ENCODE results near the gene MAST1.
A peak's percentile ranks its signal among the peaks of the same experiment; 100 is the strongest.

Gene MAST1

DNA sequence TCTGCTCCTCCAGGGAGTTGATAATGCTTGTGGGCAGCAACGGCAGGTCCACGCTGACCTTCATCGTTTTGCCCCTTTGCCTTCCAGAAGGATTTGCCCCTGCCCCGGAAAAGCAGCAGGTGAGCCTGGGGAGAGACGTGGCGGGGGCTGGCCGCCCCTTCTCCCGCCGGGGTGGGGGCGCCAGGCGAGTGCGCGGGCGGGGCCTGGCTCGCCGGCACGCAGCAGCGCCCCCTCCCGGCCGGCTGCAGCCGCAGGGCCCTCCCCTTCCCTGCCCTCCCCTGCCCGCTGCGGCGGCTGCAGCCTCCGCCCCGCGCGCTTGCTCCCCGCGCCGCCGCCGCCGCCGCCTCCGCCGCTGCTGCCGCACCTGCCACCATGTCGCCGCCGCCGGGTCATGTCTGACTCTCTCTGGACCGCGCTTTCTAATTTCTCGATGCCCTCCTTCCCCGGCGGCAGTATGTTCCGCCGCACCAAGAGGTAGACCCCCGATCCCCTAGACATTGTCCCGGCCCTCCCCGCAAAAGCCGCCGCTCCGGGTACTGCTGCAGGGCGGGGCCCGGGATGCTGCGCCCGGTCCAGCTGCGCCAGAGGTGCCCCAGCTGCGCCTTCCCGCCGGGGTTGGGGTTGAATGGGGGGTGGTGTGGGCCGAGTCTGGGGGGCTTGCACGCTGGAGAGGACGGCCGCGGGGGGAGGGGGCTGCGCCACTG is at the start of gene MAST1:
MAST1 (plus strand) TSS at position 334 of the 704 bp plus-strand sequence; CDS start at position 392, 58 bp downstream.
- in situ Hi-C loops (cut with HindIII; ENCODE audit: low sequenced_read_pairs), result no loop called here
- TF ChIP-seq, protein P1, sequence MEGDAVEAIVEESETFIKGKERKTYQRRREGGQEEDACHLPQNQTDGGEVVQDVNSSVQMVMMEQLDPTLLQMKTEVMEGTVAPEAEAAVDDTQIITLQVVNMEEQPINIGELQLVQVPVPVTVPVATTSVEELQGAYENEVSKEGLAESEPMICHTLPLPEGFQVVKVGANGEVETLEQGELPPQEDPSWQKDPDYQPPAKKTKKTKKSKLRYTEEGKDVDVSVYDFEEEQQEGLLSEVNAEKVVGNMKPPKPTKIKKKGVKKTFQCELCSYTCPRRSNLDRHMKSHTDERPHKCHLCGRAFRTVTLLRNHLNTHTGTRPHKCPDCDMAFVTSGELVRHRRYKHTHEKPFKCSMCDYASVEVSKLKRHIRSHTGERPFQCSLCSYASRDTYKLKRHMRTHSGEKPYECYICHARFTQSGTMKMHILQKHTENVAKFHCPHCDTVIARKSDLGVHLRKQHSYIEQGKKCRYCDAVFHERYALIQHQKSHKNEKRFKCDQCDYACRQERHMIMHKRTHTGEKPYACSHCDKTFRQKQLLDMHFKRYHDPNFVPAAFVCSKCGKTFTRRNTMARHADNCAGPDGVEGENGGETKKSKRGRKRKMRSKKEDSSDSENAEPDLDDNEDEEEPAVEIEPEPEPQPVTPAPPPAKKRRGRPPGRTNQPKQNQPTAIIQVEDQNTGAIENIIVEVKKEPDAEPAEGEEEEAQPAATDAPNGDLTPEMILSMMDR (IDR thresholded peaks at IDR 0.05; ENCODE audit: low read depth, low read length, missing control alignments), result no peak
- no peak for DNase-seq (ENCODE audit: low read depth)
- H3K4me3 ChIP-seq (ENCODE audit: low read depth, low read length), result peak within 1 kb of the TSS; percentile 22

DNA sequence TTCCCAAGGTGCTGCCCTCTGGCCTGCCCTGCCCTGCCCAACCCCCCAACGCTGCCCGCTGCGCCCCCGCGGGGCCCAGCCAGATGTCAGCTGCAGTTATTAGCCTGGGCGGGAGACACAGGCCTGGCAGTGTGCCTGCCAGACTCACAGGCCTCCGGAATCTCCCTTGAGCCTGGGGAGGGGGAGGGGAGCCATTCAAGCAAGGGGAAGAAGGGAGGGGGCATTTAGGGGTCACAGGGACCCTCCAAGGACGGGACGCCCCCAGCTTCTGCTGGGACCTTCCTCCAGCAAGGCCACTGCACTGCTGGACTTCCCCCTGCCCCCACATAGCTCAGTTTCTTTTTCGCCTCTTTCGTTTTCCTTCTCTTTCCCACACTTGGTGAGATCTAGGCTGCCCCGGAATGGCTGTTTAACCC is 49.6 kb upstream of the MAST1 start:
- no peak for DNase-seq (ENCODE audit: low read depth)
- in situ Hi-C loops (cut with HindIII; ENCODE audit: low sequenced_read_pairs), result no loop called here
- TF ChIP-seq, protein P1 (IDR thresholded peaks at IDR 0.05; ENCODE audit: low read depth, low read length, missing control alignments), result no peak
- H3K4me3 ChIP-seq (ENCODE audit: low read depth, low read length), result no peak overlapping the region

DNA sequence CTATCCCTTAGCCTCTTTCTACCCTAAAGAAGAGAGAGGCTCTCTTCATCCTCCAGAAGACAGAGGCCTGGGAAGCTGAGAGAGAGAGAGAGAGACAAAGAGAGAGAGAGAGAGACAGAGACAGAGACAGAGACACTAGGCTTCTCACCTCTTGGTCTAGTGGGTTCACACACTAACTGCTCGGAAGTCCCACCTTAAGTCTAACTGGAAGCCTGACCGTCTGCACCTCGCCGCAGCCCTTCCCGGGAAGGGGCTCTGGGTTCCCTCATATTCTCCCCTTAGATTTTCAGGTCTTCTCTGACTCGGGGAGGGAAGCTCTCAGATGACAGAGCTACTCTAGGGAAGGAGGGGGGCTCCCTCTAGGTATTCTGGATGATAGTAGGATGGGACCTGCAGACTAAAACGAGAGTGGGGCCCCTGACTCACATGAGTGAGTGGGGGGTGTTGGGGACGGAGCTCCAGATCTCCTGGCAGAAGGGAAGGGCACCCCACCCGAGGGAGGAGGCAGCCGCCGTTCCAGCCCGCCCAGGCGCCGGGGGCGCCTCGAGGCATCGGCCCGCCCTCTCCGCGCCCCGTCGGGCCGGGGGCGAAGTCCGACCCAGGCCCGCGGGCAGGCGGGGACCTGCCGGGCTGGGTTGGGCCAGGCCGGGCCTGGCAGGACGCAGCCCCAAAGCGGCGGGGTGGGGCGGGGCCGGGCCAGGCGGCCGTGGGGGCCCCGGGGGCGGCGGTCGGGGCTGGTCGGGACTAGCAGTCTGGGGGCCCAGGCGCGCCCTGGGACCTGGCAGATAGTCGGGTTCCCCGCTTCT is 49.0 kb upstream of the MAST1 start:
- peak overlapping the region; percentile 96 for H3K4me3 ChIP-seq (ENCODE audit: low read depth, low read length)
- TF ChIP-seq, protein P1 (IDR thresholded peaks at IDR 0.05; ENCODE audit: low read depth, low read length, missing control alignments), result no peak
- no peak for DNase-seq (ENCODE audit: low read depth)
- in situ Hi-C loops (cut with HindIII; ENCODE audit: low sequenced_read_pairs), result no loop called here

DNA sequence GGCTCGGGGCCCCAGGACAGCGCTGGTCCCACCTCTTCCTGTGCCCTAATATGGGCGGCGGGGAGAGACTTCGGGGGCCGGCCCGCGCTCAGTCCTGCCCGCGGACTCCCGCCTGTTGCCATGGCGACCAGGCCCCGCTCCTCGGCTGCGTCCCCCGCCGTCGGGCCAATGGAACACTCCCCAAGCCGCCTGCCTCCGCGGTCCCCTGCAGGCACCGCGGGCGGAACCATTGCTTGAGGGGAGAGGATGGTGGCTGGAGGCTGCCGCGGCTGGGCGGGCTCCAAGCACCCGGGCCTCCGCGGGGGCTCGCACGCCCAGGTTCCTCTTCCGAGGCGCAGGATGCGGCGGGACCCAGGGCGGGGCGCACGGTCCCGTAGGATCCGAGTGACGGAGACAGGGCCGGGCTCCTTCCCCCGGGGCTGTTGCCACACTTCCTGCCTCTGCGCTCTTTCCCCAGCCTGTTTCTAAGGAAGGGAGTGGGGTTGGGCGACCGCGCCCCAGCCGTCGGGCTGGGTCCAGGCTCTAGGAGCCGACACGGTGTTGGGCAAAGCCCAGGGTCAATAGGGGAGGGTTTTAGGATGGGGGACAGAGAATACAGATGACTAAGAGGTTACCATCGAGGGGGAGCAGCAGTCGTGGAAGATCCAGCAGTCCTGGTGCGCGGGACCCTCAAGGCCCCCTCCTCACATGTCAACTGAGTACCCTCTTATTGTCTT is 48.3 kb upstream of the MAST1 start:
- DNase-seq (ENCODE audit: low read depth), result peak; percentile 75
- TF ChIP-seq, protein P1 (IDR thresholded peaks at IDR 0.05; ENCODE audit: low read depth, low read length, missing control alignments), result no peak
- peak overlapping the region; percentile 96 for H3K4me3 ChIP-seq (ENCODE audit: low read depth, low read length)
- in situ Hi-C loops (cut with HindIII; ENCODE audit: low sequenced_read_pairs), result no loop called here

DNA sequence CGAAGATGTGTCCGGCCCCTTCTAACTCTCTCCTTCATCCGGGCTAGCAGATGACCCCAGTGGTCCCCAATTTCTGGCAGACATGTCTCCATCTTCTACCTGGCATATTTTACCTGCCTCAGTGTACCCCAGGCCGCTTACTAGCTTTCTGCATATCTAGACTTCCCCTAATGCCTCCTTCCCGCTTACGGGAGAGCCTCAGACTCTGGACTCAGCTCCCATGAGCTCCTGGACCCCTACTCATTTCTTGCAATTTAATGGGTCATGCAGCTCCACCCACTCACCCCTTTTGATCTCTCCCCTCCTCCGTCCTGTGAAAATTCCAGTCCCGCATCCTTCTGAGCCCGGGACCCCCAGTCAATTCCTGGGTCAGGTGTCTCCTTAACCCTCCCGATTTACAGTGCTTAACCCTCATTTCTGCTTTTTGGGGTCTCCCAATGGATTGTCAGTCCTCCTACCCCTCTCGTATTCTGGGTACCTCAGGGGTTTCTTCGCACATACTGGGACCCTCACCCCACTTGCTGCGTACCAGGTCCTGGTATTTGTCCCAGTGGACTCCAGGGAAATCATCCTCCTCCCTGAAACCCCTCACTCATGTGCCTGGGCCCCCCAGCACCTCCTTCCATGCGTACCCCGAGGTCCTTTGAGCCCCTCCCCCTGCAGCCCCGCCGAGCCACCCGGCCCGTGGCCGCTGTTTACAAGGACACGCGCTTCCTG is 47.5 kb upstream of the MAST1 start:
- no peak for DNase-seq (ENCODE audit: low read depth)
- TF ChIP-seq, protein P1 (IDR thresholded peaks at IDR 0.05; ENCODE audit: low read depth, low read length, missing control alignments), result no peak
- in situ Hi-C loops (cut with HindIII; ENCODE audit: low sequenced_read_pairs), result no loop called here
- peak overlapping the region; percentile 96 for H3K4me3 ChIP-seq (ENCODE audit: low read depth, low read length)

Data from astrocyte of the cerebellum (primary cell).